DMS79 (cell line): ENCODE data around the gene SNX7.

Source experiments
- DNase-seq: peaks from one replicate; lab custom pipeline; 2025; lab: John Stamatoyannopoulos, UW

The SNX7 gene, protein sequence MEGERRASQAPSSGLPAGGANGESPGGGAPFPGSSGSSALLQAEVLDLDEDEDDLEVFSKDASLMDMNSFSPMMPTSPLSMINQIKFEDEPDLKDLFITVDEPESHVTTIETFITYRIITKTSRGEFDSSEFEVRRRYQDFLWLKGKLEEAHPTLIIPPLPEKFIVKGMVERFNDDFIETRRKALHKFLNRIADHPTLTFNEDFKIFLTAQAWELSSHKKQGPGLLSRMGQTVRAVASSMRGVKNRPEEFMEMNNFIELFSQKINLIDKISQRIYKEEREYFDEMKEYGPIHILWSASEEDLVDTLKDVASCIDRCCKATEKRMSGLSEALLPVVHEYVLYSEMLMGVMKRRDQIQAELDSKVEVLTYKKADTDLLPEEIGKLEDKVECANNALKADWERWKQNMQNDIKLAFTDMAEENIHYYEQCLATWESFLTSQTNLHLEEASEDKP

GRCh38 chr1:98661544-98662355 is at the start of gene SNX7:
SNX7 (plus strand) TSS chr1:98661721; CDS start chr1:98661732, 11 bp downstream.
- DNase-seq = no peak

- DNase-seq = no peak
Measured at GRCh38 chr1:98637316-98637715, 24.2 kb upstream of the SNX7 start.

DNA sequence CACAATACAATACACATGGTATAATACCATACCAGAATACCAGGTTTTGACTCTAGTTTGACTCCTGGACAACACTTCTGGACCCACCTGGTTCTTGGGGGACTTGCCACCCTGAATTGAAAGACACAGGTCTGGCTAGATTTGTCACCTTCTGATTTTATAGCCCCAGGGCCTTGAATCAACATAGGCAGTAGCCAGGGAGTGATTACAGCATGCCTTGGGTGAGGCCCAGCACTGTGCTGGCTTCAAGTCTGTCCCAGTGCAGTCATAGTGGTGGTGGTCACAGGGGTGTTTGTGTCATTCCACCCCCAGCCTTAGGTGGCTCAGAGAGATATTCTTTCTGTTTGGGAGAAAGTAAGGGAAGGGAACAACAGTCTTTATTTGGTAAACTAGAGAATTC is 23.3 kb upstream of the SNX7 start:
- DNase-seq = no peak

GRCh38 chr1:98644510-98644909 is 17.0 kb upstream of the SNX7 start:
- no peak for DNase-seq

- DNase-seq = no peak
Measured at GRCh38 chr1:98651116-98651632, 10.3 kb upstream of the SNX7 start.

- DNase-seq = no peak
Measured at GRCh38 chr1:98653123-98653522, 8.4 kb upstream of the SNX7 start.

DNA sequence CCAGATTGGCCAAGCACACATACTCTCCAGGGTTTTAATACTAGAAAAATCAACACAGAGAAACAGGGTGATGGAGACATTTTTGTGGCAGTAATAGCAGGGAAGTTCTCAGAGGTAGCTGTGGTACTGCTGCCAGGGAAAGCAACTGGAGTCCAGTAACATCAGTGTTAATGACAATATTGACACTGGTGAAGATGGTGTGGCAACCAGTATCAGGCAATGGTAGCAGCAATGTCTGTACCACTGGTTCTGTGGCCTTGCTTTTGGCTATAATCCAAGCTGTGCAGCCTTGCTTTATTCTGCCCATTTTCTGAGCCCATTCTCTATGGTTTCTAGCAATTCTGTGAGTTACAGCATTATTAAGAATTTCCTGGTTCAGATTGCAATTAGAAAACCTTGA is 1.6 kb upstream of the SNX7 start:
- DNase-seq = no peak

GRCh38 chr1:98660940-98661543 is 479 bp upstream of the SNX7 start:
- DNase-seq = no peak

DNA sequence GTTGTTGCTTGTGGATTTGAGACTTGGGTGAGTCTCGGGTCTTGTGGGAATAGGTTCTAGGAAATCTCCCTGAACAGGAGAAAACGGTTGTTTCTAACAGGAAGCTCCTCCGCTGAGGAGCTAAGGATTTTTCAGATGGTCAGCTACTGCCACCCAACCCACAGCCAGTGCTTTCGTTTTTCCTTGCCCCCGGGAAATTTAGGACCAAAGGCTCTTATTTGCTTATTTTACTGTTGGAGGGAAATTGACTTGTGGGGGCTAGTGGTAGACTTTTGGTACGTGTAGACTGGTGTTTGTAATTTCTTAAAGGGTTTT is 792 bp downstream of the SNX7 start:
- DNase-seq = no peak

DNA sequence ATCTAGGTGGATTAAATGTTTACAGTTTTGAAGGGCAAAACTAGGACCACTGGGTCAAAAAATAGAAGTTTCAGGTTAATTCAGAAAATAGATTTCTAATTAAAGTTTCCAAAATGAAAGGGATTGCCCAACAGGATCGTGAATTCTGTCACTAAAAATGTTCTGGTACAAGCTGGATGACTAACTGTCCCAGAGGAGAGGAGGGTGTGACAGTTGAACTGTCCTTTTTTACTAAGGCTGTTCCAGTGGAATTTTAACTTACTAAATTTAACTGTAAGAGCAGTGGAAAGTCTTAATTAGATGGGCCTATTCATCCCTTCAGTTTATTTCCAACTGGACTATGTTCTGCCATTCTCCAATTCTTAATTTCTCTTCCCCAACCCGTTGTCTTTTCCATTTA is 7.2 kb downstream of the SNX7 start:
- no peak for DNase-seq

GRCh38 chr1:98669355-98670296 is 8.1 kb downstream of the SNX7 start:
- no peak for DNase-seq

GRCh38 chr1:98672189-98672588 is 10.7 kb downstream of the SNX7 start:
- no peak for DNase-seq

- DNase-seq = no peak
Measured at GRCh38 chr1:98674075-98674781, 12.7 kb downstream of the SNX7 start.

DNA sequence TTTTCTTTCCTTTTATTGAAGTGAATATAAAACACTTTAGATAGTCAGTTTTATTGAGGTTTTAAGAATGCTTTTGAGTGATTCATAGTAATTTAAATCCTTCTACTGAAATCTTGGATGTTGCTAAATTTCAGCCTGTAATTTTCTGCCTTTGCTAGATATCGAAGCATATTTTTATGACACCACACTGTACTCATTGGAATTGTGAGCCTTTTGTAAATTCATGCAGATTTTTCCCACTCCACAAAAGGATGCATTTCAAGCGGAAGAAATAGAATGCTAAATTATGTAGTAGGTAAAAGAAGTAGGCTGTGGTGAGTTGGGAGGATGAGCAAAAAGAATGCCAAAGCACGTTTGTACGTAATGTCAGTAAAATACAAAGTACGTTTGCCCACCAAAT is 13.8 kb downstream of the SNX7 start:
- no peak for DNase-seq

DNA sequence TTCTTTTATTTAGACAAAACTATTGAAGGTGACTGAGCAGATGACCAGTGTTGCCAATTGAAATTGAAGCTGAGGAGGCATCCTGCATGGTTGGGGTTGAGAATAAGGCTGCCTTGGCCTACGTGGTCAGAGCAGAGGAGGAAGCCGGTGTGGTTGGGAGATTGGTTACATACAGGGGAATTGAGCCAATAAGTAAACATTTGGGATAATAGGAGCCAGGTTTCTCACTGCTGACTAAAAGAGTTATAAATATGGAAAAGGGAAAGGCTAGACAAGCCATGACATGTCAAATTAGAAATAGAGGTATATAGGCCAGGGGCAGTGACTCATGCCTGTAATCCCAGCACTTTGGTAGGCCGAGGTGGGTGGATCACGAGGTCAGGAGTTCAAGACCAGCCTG is 15.8 kb downstream of the SNX7 start:
- no peak for DNase-seq

DNA sequence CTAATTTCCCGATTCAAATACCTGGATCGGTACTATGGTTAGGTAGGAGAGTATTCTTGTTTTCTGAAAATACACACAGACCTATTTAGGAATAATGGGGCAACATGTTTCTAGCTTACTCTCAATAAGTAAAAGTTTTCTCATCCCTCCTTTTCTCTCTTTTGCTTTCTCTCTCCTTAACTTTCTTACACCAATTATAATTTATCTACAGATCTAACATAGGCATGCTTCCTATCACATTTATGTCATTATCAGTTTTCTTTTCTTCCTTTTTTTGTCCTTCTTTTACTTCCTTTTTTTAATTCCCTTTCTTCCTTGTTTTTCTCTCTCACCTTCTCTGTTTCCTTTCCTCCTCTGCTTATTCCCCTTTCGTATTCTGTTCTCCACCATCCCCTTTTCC is 20.3 kb downstream of the SNX7 start:
- no peak for DNase-seq

- no peak for DNase-seq
Measured at GRCh38 chr1:98688110-98688739, 26.7 kb downstream of the SNX7 start.

DNA sequence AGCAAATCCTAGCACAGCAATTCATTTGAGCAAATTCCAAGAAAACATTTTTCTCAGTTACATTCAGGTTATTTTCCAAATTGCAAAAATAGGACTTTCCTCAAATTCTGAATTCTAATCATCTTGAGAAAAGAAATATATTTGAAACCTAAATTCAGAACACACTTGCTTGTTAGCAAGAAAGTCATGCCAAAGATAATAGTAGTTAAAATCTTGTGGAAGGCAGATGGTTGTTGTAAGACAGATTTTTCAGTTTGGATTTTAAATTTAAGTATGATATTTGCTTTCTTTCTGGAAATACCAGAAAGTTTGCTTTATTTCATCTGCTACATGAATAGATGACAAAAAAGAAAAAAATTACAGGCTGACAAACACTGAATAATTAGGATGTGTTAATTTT is 29.1 kb downstream of the SNX7 start:
- no peak for DNase-seq

- no peak for DNase-seq
Measured at GRCh38 chr1:98692482-98692881, 31.0 kb downstream of the SNX7 start.

- DNase-seq = no peak
Measured at GRCh38 chr1:98693385-98693784, 31.9 kb downstream of the SNX7 start.

DNA sequence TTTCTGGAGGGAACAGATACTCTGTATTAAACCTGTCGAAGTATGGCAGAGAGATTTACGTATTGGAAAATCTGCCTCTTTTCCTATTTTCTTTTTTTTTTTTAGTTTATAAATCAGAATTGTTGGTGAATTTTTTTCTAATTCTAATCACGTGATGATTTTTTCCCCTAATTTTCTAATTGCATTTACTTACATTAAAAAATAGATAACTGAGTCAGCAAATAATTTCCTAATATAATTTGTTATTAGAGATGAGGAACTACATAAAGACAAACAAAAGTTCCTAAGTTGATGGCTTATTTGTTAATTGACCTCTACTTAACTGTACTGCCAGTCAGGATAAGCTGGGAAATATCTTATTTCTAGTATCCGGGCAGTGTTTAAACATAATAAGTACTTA is 34.6 kb downstream of the SNX7 start:
- no peak for DNase-seq
